Neural cell (in vitro differentiated cells): ENCODE measurements around the gene SEC31A. TPM values are rescaled to one million over a fixed set of nuclear protein-coding genes. Genes with fewer than 3 reads are reported as not detected.
"Not testable (repeated sequence)": the region's sequence is repeated elsewhere in the genome, so short reads cannot be mapped to it uniquely, and the experiment has no call there.

Experiments used
- H2AFZ ChIP-seq: fragments of 200-600, 300-800 bp; sonication (generic), shearing (Covaris generic); 2 replicates; pipeline ENCODE4 v1.6.0; 2014; ENCODE audit warnings: low read depth, mild to moderate bottlenecking, antibody characterized with exemption, low read length, moderate library complexity
- H3F3A ChIP-seq: fragments of 200-600 bp; shearing (Covaris generic); 2 replicates; pipeline ENCODE4 v1.6.1; 2016; ENCODE audit warnings: mild to moderate bottlenecking, moderate library complexity, mixed read lengths, antibody characterized with exemption, low read length; ENCODE audit not compliant: insufficient read depth, poor library complexity, severe bottlenecking
- H3K27ac ChIP-seq: fragments of 200-600, 300-800 bp; sonication (generic), shearing (Covaris generic); 2 replicates; pipeline ENCODE4 v1.5.1; 2014; ENCODE audit warnings: mild to moderate bottlenecking, low read length, moderate library complexity
- H3K27me3 ChIP-seq: fragments of 300-800, 200-600 bp; sonication (generic), shearing (Covaris generic); 2 replicates; pipeline ENCODE4 v1.6.0; 2014; ENCODE audit warnings: mild to moderate bottlenecking, low read depth, low read length, moderate library complexity; ENCODE audit not compliant: insufficient read depth
- H3K36me3 ChIP-seq: fragments of 300-800, 200-600 bp; sonication (generic), shearing (Covaris generic); 2 replicates; pipeline ENCODE4 v1.5.1; 2014; ENCODE audit warnings: mild to moderate bottlenecking, antibody characterized with exemption, low read length, moderate library complexity; ENCODE audit not compliant: insufficient read depth
- H3K4me2 ChIP-seq: fragments of 300-800, 200-600 bp; sonication (generic), shearing (Covaris generic); 2 replicates; pipeline ENCODE4 v1.6.0; 2014; ENCODE audit warnings: mild to moderate bottlenecking, low read length
- H3K4me3 ChIP-seq: fragments of 300-800, 200-600 bp; sonication (generic), shearing (Covaris generic); 2 replicates; pipeline ENCODE4 v1.5.1; 2014; ENCODE audit warnings: mild to moderate bottlenecking, low read length, moderate library complexity
- H3K79me2 ChIP-seq: fragments of 200-600 bp; shearing (Covaris generic); replicated peaks from 2 replicates; pipeline ENCODE4 v1.6.0; 2014; ENCODE audit warnings: mild to moderate bottlenecking, low read length, moderate library complexity; ENCODE audit not compliant: insufficient read depth
- H3K9ac ChIP-seq: fragments of 300-800, 200-600 bp; sonication (generic), shearing (Covaris generic); 2 replicates; pipeline ENCODE4 v1.6.1; 2016; ENCODE audit warnings: mild to moderate bottlenecking, low read length, mixed read lengths
- H3K9me2 ChIP-seq: fragments of 200-600 bp; shearing (Covaris generic); 2 replicates; pipeline ENCODE4 v1.6.1; 2016; ENCODE audit warnings: mild to moderate bottlenecking, low read length, mixed read lengths; ENCODE audit not compliant: insufficient read depth
- H3K9me3 ChIP-seq: fragments of 200-600, 300-800 bp; sonication (generic), shearing (Covaris generic); 2 replicates; pipeline ENCODE4 v1.6.1; 2016; ENCODE audit warnings: mild to moderate bottlenecking, mixed run types, low read length, moderate library complexity, mixed read lengths
- H4K20me1 ChIP-seq: fragments of 200-600 bp; shearing (Covaris generic); 2 replicates; pipeline ENCODE4 v1.6.1; 2016; ENCODE audit warnings: mild to moderate bottlenecking, mixed run types; ENCODE audit not compliant: insufficient read depth
- CTCF ChIP-seq: fragments of 450-650 bp; IDR thresholded peaks from 2 replicates; pipeline ENCODE4 v1.5.1; 2014; ENCODE audit warnings: antibody characterized with exemption, mild to moderate bottlenecking, moderate library complexity; ENCODE audit not compliant: poor library complexity, severe bottlenecking
- EP300 ChIP-seq: fragments of 450-650 bp; conservative IDR thresholded peaks from 2 replicates; pipeline ENCODE4 v1.6.1; 2014; ENCODE audit warnings: antibody characterized with exemption, mild to moderate bottlenecking, moderate library complexity; ENCODE audit not compliant: poor library complexity, severe bottlenecking
- MXI1 ChIP-seq: fragments of 450-650 bp; conservative IDR thresholded peaks from 2 replicates; pipeline ENCODE4 v1.6.1; 2014; ENCODE audit warnings: antibody characterized with exemption, mild to moderate bottlenecking; ENCODE audit not compliant: poor library complexity, severe bottlenecking
- POLR2AphosphoS5 ChIP-seq: IDR thresholded peaks from 2 replicates; pipeline ENCODE4 v1.6.1; 2012
- RAD21 ChIP-seq: fragments of 450-650 bp; conservative IDR thresholded peaks from 2 replicates; pipeline ENCODE4 v1.6.1; 2014; ENCODE audit warnings: antibody characterized with exemption, mild to moderate bottlenecking, moderate library complexity
- SMC3 ChIP-seq: fragments of 450-650 bp; conservative IDR thresholded peaks from 2 replicates; pipeline ENCODE4 v1.6.1; 2014; ENCODE audit warnings: antibody characterized with exemption, mild to moderate bottlenecking, moderate library complexity; ENCODE audit not compliant: poor library complexity
- polyA plus RNA-seq: library from polyadenylated mRNA; depleted of rRNA; stranded (reverse); fragments of >200 nt; gene quantifications from 2 replicates; pipeline ENCODE4 v1.2.3, GENCODE V29; 2014

SEC31A gene
- polyA plus RNA-seq, 1 donor from 2014 or later: 139 TPM

GRCh38 chr4:82842593-82842992 is 48.4 kb downstream of the SEC31A start:
- H3K27ac ChIP-seq: no peak overlapping the region
- H3K27me3 ChIP-seq: no peaks in the 10 kb centered on the region
- H3K79me2 ChIP-seq: no peaks in the 10 kb centered on the region
- H3K9me2 ChIP-seq: no peaks in the 10 kb centered on the region
- H2AFZ ChIP-seq: no peak overlapping the region
- no peak overlapping the region for H3K9ac ChIP-seq
- no peaks in the 10 kb centered on the region for H3K9me3 ChIP-seq
- H3K4me3 ChIP-seq: no peak overlapping the region
- H3K4me2 ChIP-seq: no peak overlapping the region
- TF ChIP-seq MXI1 (no peak), CTCF (peak; percentile 10), SMC3 (peak; percentile 15), POLR2AphosphoS5 (no peak)
- H3F3A ChIP-seq: no peaks in the 10 kb centered on the region
- H4K20me1 ChIP-seq: no peaks in the 10 kb centered on the region
- no peaks in the 10 kb centered on the region for H3K36me3 ChIP-seq

- no peaks in the 10 kb centered on the region for H3K36me3 ChIP-seq
- no peak overlapping the region for H3K27ac ChIP-seq
Observed at GRCh38 chr4:82839624-82840023, 51.3 kb downstream of the SEC31A start.

GRCh38 chr4:82833696-82834313 is 57.1 kb downstream of the SEC31A start:
- Histone ChIP-seq H3K4me3 (no peak overlapping the region), H3K36me3 (no peaks in the 10 kb centered on the region), H3K9me3 (no peaks in the 10 kb centered on the region), H3K9me2 (no peaks in the 10 kb centered on the region), H3K4me2 (no peak overlapping the region), H3K27ac (no peak overlapping the region), H2AFZ (no peak overlapping the region), H3K9ac (no peak overlapping the region), H3F3A (no peaks in the 10 kb centered on the region), H3K27me3 (no peaks in the 10 kb centered on the region), H3K79me2 (no peaks in the 10 kb centered on the region), H4K20me1 (no peaks in the 10 kb centered on the region)
- TF ChIP-seq RAD21 (no peak), EP300 (no peak), CTCF (no peak)

More at GRCh38 chr4:82839624-82840023, 51.3 kb downstream of the SEC31A start:
- Histone ChIP-seq H3K79me2 (no peaks in the 10 kb centered on the region), H2AFZ (no peak overlapping the region), H3K4me2 (no peak overlapping the region), H3K9ac (no peak overlapping the region), H3K27me3 (no peaks in the 10 kb centered on the region), H3K9me3 (no peaks in the 10 kb centered on the region), H3K9me2 (no peaks in the 10 kb centered on the region), H4K20me1 (no peaks in the 10 kb centered on the region), H3F3A (no peaks in the 10 kb centered on the region), H3K4me3 (no peak overlapping the region)
- no peak for TF ChIP-seq EP300

- not testable (repeated sequence) for H3K9me3 ChIP-seq, H2AFZ ChIP-seq, H3K4me3 ChIP-seq, H4K20me1 ChIP-seq, H3K4me2 ChIP-seq, H3K27me3 ChIP-seq, H3F3A ChIP-seq, H3K9ac ChIP-seq, H3K79me2 ChIP-seq, H3K27ac ChIP-seq, H3K9me2 ChIP-seq, H3K36me3 ChIP-seq
Observed at GRCh38 chr4:82833060-82833459, 57.9 kb downstream of the SEC31A start.
